ENCODE data around the gene AGBL1. TPM values are rescaled to one million over a fixed set of nuclear protein-coding genes. Genes with fewer than 3 reads are reported as not detected.

Gene AGBL1
- total RNA-seq, 3 donors from 2014 or later: 0.10 to 0.32 TPM; not detected in 1

- Histone ChIP-seq H3K4me3 (no peak overlapping the region), H3K4me1 (ENCODE audit: low read depth) (no peaks in the 10 kb centered on the region), H3K9me3 (no peaks in the 10 kb centered on the region), H3K36me3 (ENCODE audit: low read depth) (no peaks in the 10 kb centered on the region)
- intact Hi-C loops (cut with DNase I, micrococcal nuclease): no loop called here
- no peak for DNase-seq
- TF ChIP-seq, protein P1, sequence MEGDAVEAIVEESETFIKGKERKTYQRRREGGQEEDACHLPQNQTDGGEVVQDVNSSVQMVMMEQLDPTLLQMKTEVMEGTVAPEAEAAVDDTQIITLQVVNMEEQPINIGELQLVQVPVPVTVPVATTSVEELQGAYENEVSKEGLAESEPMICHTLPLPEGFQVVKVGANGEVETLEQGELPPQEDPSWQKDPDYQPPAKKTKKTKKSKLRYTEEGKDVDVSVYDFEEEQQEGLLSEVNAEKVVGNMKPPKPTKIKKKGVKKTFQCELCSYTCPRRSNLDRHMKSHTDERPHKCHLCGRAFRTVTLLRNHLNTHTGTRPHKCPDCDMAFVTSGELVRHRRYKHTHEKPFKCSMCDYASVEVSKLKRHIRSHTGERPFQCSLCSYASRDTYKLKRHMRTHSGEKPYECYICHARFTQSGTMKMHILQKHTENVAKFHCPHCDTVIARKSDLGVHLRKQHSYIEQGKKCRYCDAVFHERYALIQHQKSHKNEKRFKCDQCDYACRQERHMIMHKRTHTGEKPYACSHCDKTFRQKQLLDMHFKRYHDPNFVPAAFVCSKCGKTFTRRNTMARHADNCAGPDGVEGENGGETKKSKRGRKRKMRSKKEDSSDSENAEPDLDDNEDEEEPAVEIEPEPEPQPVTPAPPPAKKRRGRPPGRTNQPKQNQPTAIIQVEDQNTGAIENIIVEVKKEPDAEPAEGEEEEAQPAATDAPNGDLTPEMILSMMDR (IDR thresholded peaks at IDR 0.05): no peak
- ATAC-seq: no peak
These were observed 908.4 kb downstream of the AGBL1 start for GRCh38 chr15:86988033-86988432.

GRCh38 chr15:87021751-87022150, 942.1 kb downstream of the AGBL1 start:
- H3K4me3 ChIP-seq: no peak overlapping the region
- no peaks in the 10 kb centered on the region for H3K36me3 ChIP-seq (ENCODE audit: low read depth)
- H3K4me1 ChIP-seq (ENCODE audit: low read depth): no peaks in the 10 kb centered on the region
- ATAC-seq (no peak), DNase-seq (no peak)
- peaks cover 11% of the 10 kb centered on the region for H3K9me3 ChIP-seq
- TF ChIP-seq, protein P1 (IDR thresholded peaks at IDR 0.05): no peak
- intact Hi-C loops (cut with DNase I, micrococcal nuclease): no loop called here

DNA sequence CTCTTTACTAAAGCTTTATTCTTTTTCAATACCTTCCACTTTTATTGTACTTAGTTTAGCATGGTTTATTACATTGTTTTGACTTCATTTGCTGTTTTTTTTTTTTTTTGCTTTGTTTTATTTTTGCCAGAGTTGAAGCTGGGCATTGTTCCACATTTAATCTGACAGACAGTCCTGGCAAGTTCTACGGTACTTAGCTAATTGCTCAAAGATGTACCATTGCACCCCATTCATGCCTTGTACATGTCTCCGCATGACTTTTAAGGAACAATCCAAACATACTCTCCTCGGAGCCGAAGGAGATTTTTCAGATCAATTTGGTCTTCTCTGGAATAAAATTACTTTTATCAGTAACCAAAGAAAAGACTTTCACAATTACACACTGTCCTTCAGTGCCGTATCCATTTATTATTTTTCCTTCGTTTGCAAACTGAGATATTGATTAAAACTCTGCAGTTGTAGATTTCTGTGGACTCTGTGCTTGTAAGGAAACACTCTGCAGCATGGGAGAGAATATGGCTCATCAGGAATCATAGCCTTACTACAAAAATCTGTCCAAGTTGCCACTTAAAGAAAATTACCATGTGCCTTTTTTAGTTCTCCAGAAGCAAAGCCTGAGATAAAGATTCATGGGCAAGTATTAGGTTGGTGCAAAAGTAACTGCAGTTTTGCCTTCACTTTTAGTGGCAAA, 952.0 kb downstream of the AGBL1 start:
- Histone ChIP-seq H3K9me3 (peaks cover 2% of the 10 kb centered on the region), H3K36me3 (ENCODE audit: low read depth) (no peaks in the 10 kb centered on the region), H3K4me3 (no peak overlapping the region), H3K4me1 (ENCODE audit: low read depth) (no peaks in the 10 kb centered on the region)
- ATAC-seq (no peak), DNase-seq (no peak)
- TF ChIP-seq, protein P1 (IDR thresholded peaks at IDR 0.05): no peak
- intact Hi-C loops (cut with DNase I, micrococcal nuclease): no loop called here

DNA sequence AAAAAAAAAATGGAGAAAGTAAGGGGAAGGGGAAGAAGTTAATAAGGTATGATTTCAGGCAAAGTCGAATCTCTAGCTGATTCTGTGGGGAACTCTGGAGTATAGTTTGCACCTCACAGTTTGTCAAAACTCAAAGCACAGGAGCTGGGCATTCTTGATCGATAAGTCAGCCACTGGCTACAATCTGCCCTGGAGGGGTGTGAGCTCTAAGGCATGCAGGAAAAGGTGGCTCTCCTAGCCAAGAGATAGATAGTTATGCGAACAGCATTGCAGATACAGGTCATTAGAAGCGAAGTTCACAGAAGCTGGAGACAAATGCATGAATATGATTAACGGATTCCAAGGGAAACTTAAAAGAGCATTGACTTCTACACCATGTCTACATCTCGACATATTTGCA, 952.6 kb downstream of the AGBL1 start:
- Histone ChIP-seq H3K4me1 (ENCODE audit: low read depth) (no peaks in the 10 kb centered on the region), H3K9me3 (peaks cover 1% of the 10 kb centered on the region), H3K36me3 (ENCODE audit: low read depth) (no peaks in the 10 kb centered on the region), H3K4me3 (no peak overlapping the region)
- ATAC-seq (no peak), DNase-seq (no peak)
- TF ChIP-seq, protein P1 (IDR thresholded peaks at IDR 0.05): no peak
- intact Hi-C loops (cut with DNase I, micrococcal nuclease): no loop called here

GRCh38 chr15:87033056-87033455, 953.4 kb downstream of the AGBL1 start:
- H3K36me3 ChIP-seq (ENCODE audit: low read depth): no peaks in the 10 kb centered on the region
- no peaks in the 10 kb centered on the region for H3K4me1 ChIP-seq (ENCODE audit: low read depth)
- ATAC-seq: no peak
- H3K9me3 ChIP-seq: no peaks in the 10 kb centered on the region
- no peak for DNase-seq
- H3K4me3 ChIP-seq: no peak overlapping the region
- TF ChIP-seq, protein P1 (IDR thresholded peaks at IDR 0.05): no peak
- intact Hi-C loops (cut with DNase I, micrococcal nuclease): no loop called here

DNA sequence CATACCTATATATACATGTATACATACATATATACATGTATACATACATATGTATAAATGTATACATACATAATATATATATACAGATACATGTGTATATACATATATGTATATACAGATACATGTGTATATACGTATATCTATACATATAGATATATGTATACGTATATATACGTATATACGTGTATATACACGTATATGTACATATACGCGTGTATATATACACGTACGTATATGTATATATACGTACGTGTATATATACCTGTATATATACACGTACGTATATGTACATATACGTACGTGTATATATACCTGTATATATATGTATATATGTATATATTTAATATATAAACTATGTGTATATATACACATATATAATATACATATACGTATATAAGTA, 955.2 kb downstream of the AGBL1 start:
- ATAC-seq (no peak), DNase-seq (no peak)
- H3K4me3 ChIP-seq: no peak overlapping the region
- no peaks in the 10 kb centered on the region for H3K36me3 ChIP-seq (ENCODE audit: low read depth)
- no peaks in the 10 kb centered on the region for H3K4me1 ChIP-seq (ENCODE audit: low read depth)
- TF ChIP-seq, protein P1 (IDR thresholded peaks at IDR 0.05): no peak
- H3K9me3 ChIP-seq: no peaks in the 10 kb centered on the region
- intact Hi-C loops (cut with DNase I, micrococcal nuclease): no loop called here

Measured in mucosa of descending colon (tissue), 3 donors.